ENCODE data around the gene SPINT3. TPM values are rescaled to one million over a fixed set of nuclear protein-coding genes. Genes with fewer than 3 reads are reported as not detected.

The SPINT3 gene
- total RNA-seq, 4 donors from 2014 or later, result not detected

GRCh38 chr20:45495501-45495941 lies 19.9 kb downstream of the SPINT3 start:
- DNase-seq (ENCODE audit: extremely low spot score), result no peak
- Histone ChIP-seq H3K27me3 (peaks cover 0 to 29% (median 0%) of the 10 kb centered on the region in 4 donors), H3K4me1 (no peaks in the 10 kb centered on the region), H3K4me3 (no peak overlapping the region), H3K9me3 (no peaks in the 10 kb centered on the region), H3K36me3 (no peaks in the 10 kb centered on the region), H3K27ac (replicated peaks in 1 of 4) (no peak overlapping the region)
- intact Hi-C loops (cut with DNase I), result no loop called here
- WGBS, result 62% methylated on average over 1 of the region's 1 CpG
- no peak for TF ChIP-seq POLR2A (IDR thresholded peaks at IDR 0.05; ENCODE audit: low read depth)
- no peak for TF ChIP-seq EP300 (IDR thresholded peaks at IDR 0.05)
- TF ChIP-seq CTCF (IDR thresholded peaks at IDR 0.05), result no peak
- no peak for TF ChIP-seq POLR2AphosphoS5 (IDR thresholded peaks at IDR 0.05)

- Histone ChIP-seq H3K27me3 (peaks cover 0 to 52% (median 0%) of the 10 kb centered on the region in 4 donors), H3K36me3 (no peaks in the 10 kb centered on the region), H3K4me3 (no peak overlapping the region), H3K9me3 (no peaks in the 10 kb centered on the region), H3K4me1 (no peaks in the 10 kb centered on the region), H3K27ac (replicated peaks in 1 of 4) (no peak overlapping the region)
- 67% methylated on average over 1 of the region's 1 CpG for WGBS
- DNase-seq (ENCODE audit: extremely low spot score), result no peak
- intact Hi-C loops (cut with DNase I), result no loop called here
- TF ChIP-seq CTCF (IDR thresholded peaks at IDR 0.05), result no peak
- no peak for TF ChIP-seq POLR2AphosphoS5 (IDR thresholded peaks at IDR 0.05)
- TF ChIP-seq EP300 (IDR thresholded peaks at IDR 0.05), result no peak
- TF ChIP-seq POLR2A (IDR thresholded peaks at IDR 0.05; ENCODE audit: low read depth), result no peak
Observed at GRCh38 chr20:45489083-45489531, 26.3 kb downstream of the SPINT3 start.

- TF ChIP-seq POLR2A (IDR thresholded peaks at IDR 0.05; ENCODE audit: low read depth), result no peak
- no peak for TF ChIP-seq EP300 (IDR thresholded peaks at IDR 0.05)
- TF ChIP-seq CTCF (IDR thresholded peaks at IDR 0.05), result peak in 2 of 3 experiments; percentile 2 to 10
- 9% methylated on average over 11 of the region's 20 CpGs for WGBS
Observed at GRCh38 chr20:45487231-45487635, 28.2 kb downstream of the SPINT3 start.

GRCh38 chr20:45485388-45485787 lies 30.0 kb downstream of the SPINT3 start:
- Histone ChIP-seq H3K27ac (replicated peaks in 1 of 4) (no peak overlapping the region), H3K36me3 (no peaks in the 10 kb centered on the region), H3K4me1 (no peaks in the 10 kb centered on the region), H3K27me3 (peaks cover 0 to 72% (median 0%) of the 10 kb centered on the region in 4 donors), H3K9me3 (no peaks in the 10 kb centered on the region), H3K4me3 (no peak overlapping the region)
- DNase-seq (ENCODE audit: extremely low spot score), result no peak
- intact Hi-C loops (cut with DNase I), result no loop called here
- TF ChIP-seq CTCF (IDR thresholded peaks at IDR 0.05) (no peak), POLR2AphosphoS5 (IDR thresholded peaks at IDR 0.05) (no peak), POLR2A (IDR thresholded peaks at IDR 0.05; ENCODE audit: low read depth) (no peak), EP300 (IDR thresholded peaks at IDR 0.05) (no peak)
- 80% methylated on average over 4 of the region's 4 CpGs for WGBS

More at GRCh38 chr20:45487231-45487635, 28.2 kb downstream of the SPINT3 start:
- Histone ChIP-seq H3K36me3 (no peaks in the 10 kb centered on the region), H3K9me3 (no peaks in the 10 kb centered on the region), H3K4me1 (no peaks in the 10 kb centered on the region), H3K27me3 (peaks cover 0 to 56% (median 0%) of the 10 kb centered on the region in 4 donors), H3K4me3 (no peak overlapping the region), H3K27ac (replicated peaks in 1 of 4) (no peak overlapping the region)
- DNase-seq (ENCODE audit: extremely low spot score), result no peak
- intact Hi-C loops (cut with DNase I), result no loop called here

GRCh38 chr20:45484676-45485075 lies 30.7 kb downstream of the SPINT3 start:
- Histone ChIP-seq H3K27me3 (peaks cover 0 to 72% (median 0%) of the 10 kb centered on the region in 4 donors), H3K4me1 (no peaks in the 10 kb centered on the region), H3K4me3 (no peak overlapping the region), H3K36me3 (no peaks in the 10 kb centered on the region), H3K27ac (replicated peaks in 1 of 4) (no peak overlapping the region), H3K9me3 (no peaks in the 10 kb centered on the region)
- no peak for TF ChIP-seq CTCF (IDR thresholded peaks at IDR 0.05)
- TF ChIP-seq POLR2AphosphoS5 (IDR thresholded peaks at IDR 0.05), result no peak
- TF ChIP-seq POLR2A (IDR thresholded peaks at IDR 0.05; ENCODE audit: low read depth), result no peak
- no peak for TF ChIP-seq EP300 (IDR thresholded peaks at IDR 0.05)
- DNase-seq (ENCODE audit: extremely low spot score), result no peak
- intact Hi-C loops (cut with DNase I), result no loop called here
- 31% methylated on average over 6 of the region's 6 CpGs for WGBS

All from esophagus muscularis mucosa (tissue), 4 donors.